OCI-LY7 (cell line): Measurements from ENCODE around the gene TRIM8. TPM values are rescaled to one million over a fixed set of nuclear protein-coding genes. Genes with fewer than 3 reads are reported as not detected.

Experiments used
- BruUV-seq: library from RNA; stranded (reverse); fragments of 400-500 nt; replicated peaks from 2 replicates; lab custom pipeline; 2021; lab: Mats Ljungman, UMichigan
- CTCF ChIA-PET: fragments of 300-600 bp; sonication (Branson Sonifier 250); formaldehyde crosslinking; loops from one replicate; lab custom pipeline; 2022; ENCODE audit warnings: antibody characterized with exemption; ENCODE audit not compliant: unreplicated experiment; lab: Charles Lee
- POLR2A ChIA-PET: fragments of 300-600 bp; sonication (Branson Sonifier 250); formaldehyde crosslinking; loops from one replicate; lab custom pipeline; 2022; ENCODE audit warnings: antibody characterized with exemption; lab: Charles Lee
- DNase-seq: peaks from one replicate; pipeline ENCODE4 v3.0.0-alpha.2; 2015; ENCODE audit warnings: low spot score
- H2AFZ ChIP-seq: fragments of 200-600 bp; sonication (generic), shearing (Covaris generic); 2 replicates; pipeline ENCODE4 v1.6.1; 2014; ENCODE audit warnings: mild to moderate bottlenecking, antibody characterized with exemption, low read length, moderate library complexity
- H3K27ac ChIP-seq: fragments of 200-600 bp; sonication (generic); 2 replicates; pipeline ENCODE4 v1.5.1; 2014; ENCODE audit warnings: mixed run types, low read depth, mild to moderate bottlenecking, moderate library complexity, low read length, inconsistent platforms; ENCODE audit not compliant: poor library complexity, severe bottlenecking
- H3K36me3 ChIP-seq: fragments of 200-600 bp; sonication (generic); 2 replicates; pipeline ENCODE4 v1.6.1; 2014; ENCODE audit warnings: mild to moderate bottlenecking, antibody characterized with exemption, low read length, moderate library complexity, mixed read lengths; ENCODE audit not compliant: insufficient read depth
- H3K4me1 ChIP-seq: fragments of 200-600 bp; sonication (generic); 2 replicates; pipeline ENCODE4 v1.5.1; 2014; ENCODE audit warnings: mild to moderate bottlenecking, low read length; ENCODE audit not compliant: insufficient read depth, poor library complexity, severe bottlenecking
- H3K4me2 ChIP-seq: fragments of 200-600 bp; sonication (generic); 2 replicates; pipeline ENCODE4 v1.6.1; 2014; ENCODE audit warnings: mild to moderate bottlenecking, low read length
- H3K4me3 ChIP-seq: fragments of 200-600 bp; sonication (generic); 2 replicates; pipeline ENCODE4 v1.5.1; 2014; ENCODE audit warnings: mild to moderate bottlenecking, low read depth, low read length; ENCODE audit not compliant: poor library complexity, severe bottlenecking
- H3K79me2 ChIP-seq: fragments of 200-600 bp; sonication (generic); 2 replicates; pipeline ENCODE4 v1.6.1; 2016; ENCODE audit warnings: low read depth, mild to moderate bottlenecking, low read length, moderate library complexity, mixed read lengths; ENCODE audit not compliant: insufficient read depth
- H3K9me2 ChIP-seq: fragments of 200-600 bp; sonication (generic); 2 replicates; pipeline ENCODE4 v1.6.1; 2016; ENCODE audit warnings: mild to moderate bottlenecking, low read length, mixed read lengths; ENCODE audit not compliant: insufficient read depth
- H3K9me3 ChIP-seq: fragments of 200-600 bp; sonication (generic); 2 replicates; pipeline ENCODE4 v1.6.1; 2014; ENCODE audit warnings: mild to moderate bottlenecking, mixed run types, low read length, mixed read lengths
- H4K20me1 ChIP-seq: fragments of 200-600 bp; sonication (generic); 2 replicates; pipeline ENCODE4 v1.6.1; 2014; ENCODE audit warnings: mild to moderate bottlenecking, antibody characterized with exemption, low read length, moderate library complexity, mixed read lengths; ENCODE audit not compliant: insufficient read depth
- EZH2phosphoT487 ChIP-seq: fragments of 200-600 bp; sonication (generic); IDR thresholded peaks from 2 replicates; pipeline ENCODE4 v1.6.1; 2018; ENCODE audit warnings: low read depth, borderline replicate concordance, mild to moderate bottlenecking, mixed run types, antibody characterized with exemption, low read length, moderate library complexity, mixed read lengths
- intact Hi-C: fragments of 100-400 bp; cut with micrococcal nuclease; formaldehyde crosslinking; loops from one replicate; pipeline ENCODE4 v1.10.0; 2022; ENCODE audit not compliant: unreplicated experiment
- total RNA-seq, 2 experiments: library from RNA; depleted of rRNA in 1 of 2; stranded (reverse); fragments of >200 nt in 1 of 2; shearing (Covaris generic) in 1 of 2; gene quantifications; 2 replicates each; pipeline ENCODE4 v1.2.3, GENCODE V29; 2014 to 2022
- TF ChIP-seq, protein P1 (sequence below): fragments of 200-600 bp; sonication (generic); conservative IDR thresholded peaks from 2 replicates; pipeline ENCODE4 v1.5.1; 2014; ENCODE audit warnings: mild to moderate bottlenecking, antibody characterized with exemption, low read length, moderate library complexity, mixed read lengths

The TRIM8 gene
- total RNA-seq, 2 experiments from 2014 or later, result 54.2 to 92.1 TPM

DNA sequence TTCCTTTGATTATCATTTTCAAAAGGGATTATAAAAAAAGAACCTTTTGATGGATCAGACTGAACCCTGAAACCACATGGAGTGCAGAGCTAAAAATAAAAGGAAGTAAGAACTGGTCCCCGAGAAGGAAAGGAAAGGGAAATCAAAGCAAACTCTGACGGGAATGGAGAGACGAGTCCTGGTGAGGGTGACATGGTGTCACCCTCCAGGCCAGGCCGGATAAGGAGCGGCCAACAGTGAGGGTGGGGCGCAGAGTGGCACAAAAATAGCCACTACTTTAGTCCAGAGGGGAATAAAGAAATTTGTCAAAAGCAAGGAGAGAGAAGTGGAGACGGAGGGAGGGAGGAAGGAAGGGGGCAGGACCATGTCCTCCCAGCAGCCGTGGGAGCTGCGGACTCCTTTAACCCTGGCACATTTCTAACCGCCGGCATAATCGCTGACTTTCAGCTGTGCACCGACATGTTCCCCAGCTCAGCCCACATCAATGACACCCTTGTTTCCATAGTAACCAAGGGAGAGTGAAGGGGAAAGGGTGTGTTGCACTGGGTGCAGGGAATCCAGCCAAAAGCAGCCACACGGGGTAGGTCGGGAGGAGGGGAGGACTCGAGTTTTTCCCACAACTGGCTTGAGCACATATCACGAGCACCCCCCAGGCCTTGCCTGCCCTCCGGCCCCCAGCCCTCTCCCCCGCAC lies 29.7 kb downstream of the TRIM8 start:
- BruUV-seq, result no TSS peak
- peaks cover 19% of the 10 kb centered on the region for H3K4me1 ChIP-seq
- H3K9me2 ChIP-seq, result no peaks in the 10 kb centered on the region
- ChIA-PET CTCF (no interaction called here), POLR2A (interaction anchor here (0.6 to 1.5 kb wide), 4 partner anchors 17 to 1393 kb away, joined by 3 to 5 read pairs (median 4); no protein-coding TSS in a partner anchor)
- H3K27ac ChIP-seq, result no peak overlapping the region
- H3K4me2 ChIP-seq, result no peak overlapping the region
- H3K36me3 ChIP-seq, result peaks cover 3% of the 10 kb centered on the region; the same call in 1 of the 2 replicates
- DNase-seq, result no peak
- no peaks in the 10 kb centered on the region for H4K20me1 ChIP-seq
- TF ChIP-seq, protein P1, sequence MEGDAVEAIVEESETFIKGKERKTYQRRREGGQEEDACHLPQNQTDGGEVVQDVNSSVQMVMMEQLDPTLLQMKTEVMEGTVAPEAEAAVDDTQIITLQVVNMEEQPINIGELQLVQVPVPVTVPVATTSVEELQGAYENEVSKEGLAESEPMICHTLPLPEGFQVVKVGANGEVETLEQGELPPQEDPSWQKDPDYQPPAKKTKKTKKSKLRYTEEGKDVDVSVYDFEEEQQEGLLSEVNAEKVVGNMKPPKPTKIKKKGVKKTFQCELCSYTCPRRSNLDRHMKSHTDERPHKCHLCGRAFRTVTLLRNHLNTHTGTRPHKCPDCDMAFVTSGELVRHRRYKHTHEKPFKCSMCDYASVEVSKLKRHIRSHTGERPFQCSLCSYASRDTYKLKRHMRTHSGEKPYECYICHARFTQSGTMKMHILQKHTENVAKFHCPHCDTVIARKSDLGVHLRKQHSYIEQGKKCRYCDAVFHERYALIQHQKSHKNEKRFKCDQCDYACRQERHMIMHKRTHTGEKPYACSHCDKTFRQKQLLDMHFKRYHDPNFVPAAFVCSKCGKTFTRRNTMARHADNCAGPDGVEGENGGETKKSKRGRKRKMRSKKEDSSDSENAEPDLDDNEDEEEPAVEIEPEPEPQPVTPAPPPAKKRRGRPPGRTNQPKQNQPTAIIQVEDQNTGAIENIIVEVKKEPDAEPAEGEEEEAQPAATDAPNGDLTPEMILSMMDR, result no peak
- TF ChIP-seq EZH2phosphoT487, result no peak
- intact Hi-C loops, result no loop called here
- H3K9me3 ChIP-seq, result no peaks in the 10 kb centered on the region
- H3K79me2 ChIP-seq, result no peaks in the 10 kb centered on the region
- H3K4me3 ChIP-seq, result no peak overlapping the region
- H2AFZ ChIP-seq, result no peak overlapping the region

DNA sequence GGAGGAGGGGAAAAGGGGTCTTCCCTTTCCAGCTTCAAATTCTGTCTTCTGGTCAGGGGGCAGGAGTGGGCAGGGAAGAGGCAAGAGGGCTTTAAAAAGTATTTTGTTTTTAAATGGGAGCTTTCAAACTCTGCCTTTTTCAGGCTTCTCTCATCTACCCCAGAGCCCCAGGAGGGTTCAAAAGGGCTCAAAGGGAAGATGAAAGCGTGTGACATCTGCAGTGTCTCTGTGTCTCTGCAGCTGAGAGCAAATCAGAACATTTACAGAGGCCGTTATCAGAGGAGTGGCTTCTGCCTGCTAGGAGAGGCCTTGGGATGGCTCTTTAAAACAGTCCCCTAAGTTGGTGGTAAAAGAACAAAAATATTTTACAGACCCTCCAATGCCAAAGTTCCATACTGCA lies 30.3 kb downstream of the TRIM8 start:
- DNase-seq, result no peak
- Histone ChIP-seq H3K9me3 (no peaks in the 10 kb centered on the region), H2AFZ (no peak overlapping the region), H4K20me1 (no peaks in the 10 kb centered on the region), H3K4me3 (no peak overlapping the region), H3K36me3 (peaks cover 3% of the 10 kb centered on the region; the same call in 1 of the 2 replicates), H3K27ac (no peak overlapping the region), H3K4me1 (peaks cover 22% of the 10 kb centered on the region), H3K79me2 (no peaks in the 10 kb centered on the region), H3K4me2 (no peak overlapping the region), H3K9me2 (no peaks in the 10 kb centered on the region)
- ChIA-PET CTCF (interaction anchor here (1.3 kb wide), 1 partner anchor 10 kb away, joined by 3 read pairs; no protein-coding TSS in a partner anchor), POLR2A (interaction anchor here (1.4 to 1.5 kb wide), 2 partner anchors 18 to 39 kb away, joined by 3 to 4 read pairs; no protein-coding TSS in a partner anchor)
- no TSS peak for BruUV-seq
- intact Hi-C loops, result no loop called here
- TF ChIP-seq, protein P1, result no peak
- no peak for TF ChIP-seq EZH2phosphoT487
